IPS-11a (cell line): ENCODE results near the gene XXYLT1.

Source experiments
- H3K4me3 ChIP-seq: one replicate; pipeline ENCODE4 v1.5.1; 2013; ENCODE audit warnings: low read depth, low read length, control low read depth

The XXYLT1 gene

GRCh38 chr3:195172896-195173295, 98.1 kb downstream of the XXYLT1 start:
- H3K4me3 ChIP-seq = no peak overlapping the region

GRCh38 chr3:195172039-195172684, 98.8 kb downstream of the XXYLT1 start:
- H3K4me3 ChIP-seq = no peak overlapping the region

- no peak overlapping the region for H3K4me3 ChIP-seq
Measured at GRCh38 chr3:195171093-195171873, 99.7 kb downstream of the XXYLT1 start.

GRCh38 chr3:195170496-195170895, 100.5 kb downstream of the XXYLT1 start:
- H3K4me3 ChIP-seq = no peak overlapping the region

GRCh38 chr3:195169011-195169649, 101.8 kb downstream of the XXYLT1 start:
- no peak overlapping the region for H3K4me3 ChIP-seq

GRCh38 chr3:195168009-195168762, 102.8 kb downstream of the XXYLT1 start:
- H3K4me3 ChIP-seq = no peak overlapping the region

- no peak overlapping the region for H3K4me3 ChIP-seq
Measured at GRCh38 chr3:195165790-195166189, 105.2 kb downstream of the XXYLT1 start.

- no peak overlapping the region for H3K4me3 ChIP-seq
Measured at GRCh38 chr3:195165265-195165609, 105.7 kb downstream of the XXYLT1 start.

GRCh38 chr3:195164573-195165264, 106.2 kb downstream of the XXYLT1 start:
- no peak overlapping the region for H3K4me3 ChIP-seq

GRCh38 chr3:195163719-195164572, 107.0 kb downstream of the XXYLT1 start:
- H3K4me3 ChIP-seq = no peak overlapping the region

GRCh38 chr3:195162816-195163215, 108.1 kb downstream of the XXYLT1 start:
- no peak overlapping the region for H3K4me3 ChIP-seq

GRCh38 chr3:195162033-195162669, 108.8 kb downstream of the XXYLT1 start:
- H3K4me3 ChIP-seq = no peak overlapping the region

- no peak overlapping the region for H3K4me3 ChIP-seq
Measured at GRCh38 chr3:195160908-195161434, 110.0 kb downstream of the XXYLT1 start.

GRCh38 chr3:195160257-195160898, 110.6 kb downstream of the XXYLT1 start:
- no peak overlapping the region for H3K4me3 ChIP-seq

GRCh38 chr3:195159814-195160165, 111.2 kb downstream of the XXYLT1 start:
- no peak overlapping the region for H3K4me3 ChIP-seq

- H3K4me3 ChIP-seq = no peak overlapping the region
Measured at GRCh38 chr3:195159117-195159813, 111.7 kb downstream of the XXYLT1 start.

GRCh38 chr3:195156286-195156890, 114.6 kb downstream of the XXYLT1 start:
- no peak overlapping the region for H3K4me3 ChIP-seq
